ENCODE measurements around the gene ACADL. TPM values are rescaled to one million over a fixed set of nuclear protein-coding genes. Genes with fewer than 3 reads are reported as not detected.

The ACADL gene
- total RNA-seq, 1 donor from 2014 or later: not detected

DNA sequence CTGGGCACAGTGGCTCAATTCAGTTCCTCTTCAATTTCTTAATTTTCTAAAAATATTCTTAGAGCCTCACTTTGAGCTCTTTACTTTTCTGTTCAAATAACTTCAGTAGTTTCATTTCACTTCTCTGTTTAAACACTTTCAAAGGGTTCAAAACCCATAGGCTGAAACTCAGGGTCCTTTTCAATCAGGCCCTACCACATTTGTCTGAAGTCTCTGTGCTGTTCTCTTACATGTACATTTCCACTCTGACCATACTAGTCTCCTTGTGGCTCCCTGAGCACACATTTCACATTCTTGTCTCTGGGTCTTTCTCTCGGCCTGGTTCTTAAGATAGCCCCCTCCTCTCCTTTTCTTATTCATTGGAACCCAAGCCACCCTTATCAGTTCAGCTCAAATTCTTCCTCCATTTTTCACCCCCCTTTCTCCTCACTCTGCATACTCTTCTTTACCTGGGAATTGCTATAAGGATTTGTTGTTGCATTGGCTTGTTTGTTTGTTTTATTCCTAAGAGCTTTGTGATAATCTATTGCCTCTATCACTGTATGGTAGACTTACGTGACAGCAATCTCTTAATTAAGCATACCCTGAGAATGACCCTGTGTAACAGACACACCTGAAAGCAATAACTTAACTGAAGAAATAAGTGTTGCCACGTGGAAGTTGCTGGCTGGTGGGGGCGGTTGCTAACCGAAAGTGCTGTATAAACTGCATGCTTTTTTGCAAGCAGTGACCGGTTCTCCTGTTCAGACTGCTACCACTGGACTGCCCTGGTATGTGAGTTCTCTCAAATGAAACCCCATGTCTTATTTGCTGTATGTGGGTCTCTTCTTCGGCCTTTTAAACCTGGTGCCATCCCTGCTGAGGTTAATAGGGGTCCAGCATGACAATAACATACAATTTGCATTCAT lies 27.7 kb upstream of the ACADL start:
- Mint-ChIP-seq H3K4me3 (no peak overlapping the region), H3K27me3 (ENCODE audit: insufficient read depth, low read depth) (no peaks in the 10 kb centered on the region), H3K9me3 (no peaks in the 10 kb centered on the region), H3K4me1 (no peaks in the 10 kb centered on the region), H3K27ac (no peak overlapping the region), H3K36me3 (no peaks in the 10 kb centered on the region)
- peak overlapping the region; percentile 83 for H2AFZ ChIP-seq (replicated peaks)
- no peak overlapping the region for H3K4me2 ChIP-seq
- H4K20me1 ChIP-seq (ENCODE audit: low read depth): no peaks in the 10 kb centered on the region
- no peak overlapping the region for H3K4me3 ChIP-seq
- H3F3A ChIP-seq (ENCODE audit: low read depth): no peaks in the 10 kb centered on the region
- no peak overlapping the region for H3K9ac ChIP-seq
- no peaks in the 10 kb centered on the region for H3K79me2 ChIP-seq (ENCODE audit: low read depth)
- H3K9me3 ChIP-seq (ENCODE audit: low read depth): no peaks in the 10 kb centered on the region
- H3K27me3 ChIP-seq: no peaks in the 10 kb centered on the region
- H3K36me3 ChIP-seq: no peaks in the 10 kb centered on the region
- H3K27ac ChIP-seq: no peak overlapping the region
- no peak for DNase-seq (ENCODE audit: low spot score)
- no peaks in the 10 kb centered on the region for H3K4me1 ChIP-seq
- no peak for TF ChIP-seq EZH2 (IDR thresholded peaks at IDR 0.05)
- TF ChIP-seq EZH2phosphoT487 (IDR thresholded peaks at IDR 0.05): no peak
- TF ChIP-seq, protein P1, sequence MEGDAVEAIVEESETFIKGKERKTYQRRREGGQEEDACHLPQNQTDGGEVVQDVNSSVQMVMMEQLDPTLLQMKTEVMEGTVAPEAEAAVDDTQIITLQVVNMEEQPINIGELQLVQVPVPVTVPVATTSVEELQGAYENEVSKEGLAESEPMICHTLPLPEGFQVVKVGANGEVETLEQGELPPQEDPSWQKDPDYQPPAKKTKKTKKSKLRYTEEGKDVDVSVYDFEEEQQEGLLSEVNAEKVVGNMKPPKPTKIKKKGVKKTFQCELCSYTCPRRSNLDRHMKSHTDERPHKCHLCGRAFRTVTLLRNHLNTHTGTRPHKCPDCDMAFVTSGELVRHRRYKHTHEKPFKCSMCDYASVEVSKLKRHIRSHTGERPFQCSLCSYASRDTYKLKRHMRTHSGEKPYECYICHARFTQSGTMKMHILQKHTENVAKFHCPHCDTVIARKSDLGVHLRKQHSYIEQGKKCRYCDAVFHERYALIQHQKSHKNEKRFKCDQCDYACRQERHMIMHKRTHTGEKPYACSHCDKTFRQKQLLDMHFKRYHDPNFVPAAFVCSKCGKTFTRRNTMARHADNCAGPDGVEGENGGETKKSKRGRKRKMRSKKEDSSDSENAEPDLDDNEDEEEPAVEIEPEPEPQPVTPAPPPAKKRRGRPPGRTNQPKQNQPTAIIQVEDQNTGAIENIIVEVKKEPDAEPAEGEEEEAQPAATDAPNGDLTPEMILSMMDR (IDR thresholded peaks at IDR 0.05): no peak

- no peak overlapping the region for H3K4me3 ChIP-seq
- H3K36me3 ChIP-seq: no peaks in the 10 kb centered on the region
- H3K4me1 ChIP-seq: no peaks in the 10 kb centered on the region
- H4K20me1 ChIP-seq (ENCODE audit: low read depth): no peaks in the 10 kb centered on the region
- H3K4me1 Mint-ChIP-seq: no peaks in the 10 kb centered on the region
- H3K27ac ChIP-seq: no peak overlapping the region
- H3K79me2 ChIP-seq (ENCODE audit: low read depth): no peaks in the 10 kb centered on the region
- TF ChIP-seq, protein P1 (IDR thresholded peaks at IDR 0.05): no peak
- TF ChIP-seq EZH2 (IDR thresholded peaks at IDR 0.05): no peak
- no peak overlapping the region for H3K9ac ChIP-seq
- peaks cover 8% of the 10 kb centered on the region for H3K9me3 Mint-ChIP-seq
- no peaks in the 10 kb centered on the region for H3K36me3 Mint-ChIP-seq
- no peak for DNase-seq (ENCODE audit: low spot score)
- H3K4me2 ChIP-seq: no peak overlapping the region
- no peak overlapping the region for H3K4me3 Mint-ChIP-seq
- H3K27ac Mint-ChIP-seq: no peak overlapping the region
- H3K27me3 ChIP-seq: no peaks in the 10 kb centered on the region
- no peaks in the 10 kb centered on the region for H3K9me3 ChIP-seq (ENCODE audit: low read depth)
- no peak overlapping the region for H2AFZ ChIP-seq (replicated peaks)
- no peaks in the 10 kb centered on the region for H3K27me3 Mint-ChIP-seq (ENCODE audit: insufficient read depth, low read depth)
- H3F3A ChIP-seq (ENCODE audit: low read depth): no peaks in the 10 kb centered on the region
Measured at GRCh38 chr2:210250622-210251021, 25.4 kb upstream of the ACADL start.

GRCh38 chr2:210233487-210233886 lies 8.2 kb upstream of the ACADL start:
- Histone ChIP-seq H3K4me3 (no peak overlapping the region), H3K27ac (no peak overlapping the region), H3F3A (ENCODE audit: low read depth) (no peaks in the 10 kb centered on the region), H3K36me3 (no peaks in the 10 kb centered on the region), H3K4me1 (no peaks in the 10 kb centered on the region), H3K27me3 (no peaks in the 10 kb centered on the region), H3K4me2 (no peak overlapping the region), H3K9ac (no peak overlapping the region), H2AFZ (replicated peaks) (no peak overlapping the region), H3K9me3 (ENCODE audit: low read depth) (no peaks in the 10 kb centered on the region), H3K79me2 (ENCODE audit: low read depth) (no peaks in the 10 kb centered on the region), H4K20me1 (ENCODE audit: low read depth) (no peaks in the 10 kb centered on the region)
- no peak overlapping the region for H3K4me3 Mint-ChIP-seq
- peaks cover 9% of the 10 kb centered on the region for H3K4me1 Mint-ChIP-seq
- H3K36me3 Mint-ChIP-seq: no peaks in the 10 kb centered on the region
- TF ChIP-seq EZH2 (IDR thresholded peaks at IDR 0.05) (no peak), EZH2phosphoT487 (IDR thresholded peaks at IDR 0.05) (no peak)
- TF ChIP-seq, protein P1 (IDR thresholded peaks at IDR 0.05): no peak
- peaks cover 6% of the 10 kb centered on the region for H3K27me3 Mint-ChIP-seq (ENCODE audit: insufficient read depth, low read depth)
- no peak for DNase-seq (ENCODE audit: low spot score)
- H3K9me3 Mint-ChIP-seq: no peaks in the 10 kb centered on the region
- no peak overlapping the region for H3K27ac Mint-ChIP-seq
